ENCODE results near the gene GUK1.

DNA sequence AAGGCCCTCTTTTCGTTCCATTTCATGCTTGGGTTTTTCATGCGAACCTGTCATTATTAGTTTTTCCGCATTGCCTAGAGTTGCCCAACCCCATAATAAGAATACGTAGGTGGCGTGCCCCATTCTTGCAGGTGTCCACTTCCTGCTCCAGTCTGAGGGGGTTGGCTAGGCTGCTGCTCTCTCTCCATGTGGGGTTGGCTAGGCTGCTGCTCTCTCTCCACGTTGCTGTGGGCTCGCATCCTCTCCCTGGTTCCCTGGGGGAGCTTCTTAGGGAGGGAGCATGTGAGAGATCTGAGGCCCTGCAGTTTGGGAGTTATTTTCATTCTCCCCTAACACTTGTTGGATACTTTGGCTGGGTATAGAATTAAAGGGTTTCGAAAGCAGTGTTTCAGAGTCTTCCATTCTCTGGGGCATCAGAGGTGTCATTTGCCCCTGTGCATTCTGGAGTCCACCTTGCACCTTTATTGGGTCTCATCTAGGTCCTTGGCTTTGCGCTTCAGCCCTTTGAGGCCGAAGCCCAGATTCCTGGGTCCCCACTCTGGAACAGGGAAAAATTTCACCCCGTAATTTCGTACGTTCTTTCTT, 45.6 kb upstream of the GUK1 start:
- TF ChIP-seq, protein P1, sequence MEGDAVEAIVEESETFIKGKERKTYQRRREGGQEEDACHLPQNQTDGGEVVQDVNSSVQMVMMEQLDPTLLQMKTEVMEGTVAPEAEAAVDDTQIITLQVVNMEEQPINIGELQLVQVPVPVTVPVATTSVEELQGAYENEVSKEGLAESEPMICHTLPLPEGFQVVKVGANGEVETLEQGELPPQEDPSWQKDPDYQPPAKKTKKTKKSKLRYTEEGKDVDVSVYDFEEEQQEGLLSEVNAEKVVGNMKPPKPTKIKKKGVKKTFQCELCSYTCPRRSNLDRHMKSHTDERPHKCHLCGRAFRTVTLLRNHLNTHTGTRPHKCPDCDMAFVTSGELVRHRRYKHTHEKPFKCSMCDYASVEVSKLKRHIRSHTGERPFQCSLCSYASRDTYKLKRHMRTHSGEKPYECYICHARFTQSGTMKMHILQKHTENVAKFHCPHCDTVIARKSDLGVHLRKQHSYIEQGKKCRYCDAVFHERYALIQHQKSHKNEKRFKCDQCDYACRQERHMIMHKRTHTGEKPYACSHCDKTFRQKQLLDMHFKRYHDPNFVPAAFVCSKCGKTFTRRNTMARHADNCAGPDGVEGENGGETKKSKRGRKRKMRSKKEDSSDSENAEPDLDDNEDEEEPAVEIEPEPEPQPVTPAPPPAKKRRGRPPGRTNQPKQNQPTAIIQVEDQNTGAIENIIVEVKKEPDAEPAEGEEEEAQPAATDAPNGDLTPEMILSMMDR (IDR thresholded peaks at IDR 0.05), result no peak
- no peak for TF ChIP-seq EZH2phosphoT487 (IDR thresholded peaks at IDR 0.05)
- TF ChIP-seq EZH2 (IDR thresholded peaks at IDR 0.05), result no peak
